Activated T-helper 9 cell treated with anti-CD3 and anti-CD28 coated beads, Interleukin-2, amount 50 U/mL, for 16 hours (primary cell): ENCODE results near the gene GTF3C1.
"Not testable (repeated sequence)": the region's sequence is repeated elsewhere in the genome, so short reads cannot be mapped to it uniquely, and the experiment has no call there.

ENCODE experiments used
- DNase-seq: peaks from one replicate; pipeline ENCODE4 v3.0.0-alpha.2; 2020; ENCODE audit warnings: low read depth

The GTF3C1 gene, protein sequence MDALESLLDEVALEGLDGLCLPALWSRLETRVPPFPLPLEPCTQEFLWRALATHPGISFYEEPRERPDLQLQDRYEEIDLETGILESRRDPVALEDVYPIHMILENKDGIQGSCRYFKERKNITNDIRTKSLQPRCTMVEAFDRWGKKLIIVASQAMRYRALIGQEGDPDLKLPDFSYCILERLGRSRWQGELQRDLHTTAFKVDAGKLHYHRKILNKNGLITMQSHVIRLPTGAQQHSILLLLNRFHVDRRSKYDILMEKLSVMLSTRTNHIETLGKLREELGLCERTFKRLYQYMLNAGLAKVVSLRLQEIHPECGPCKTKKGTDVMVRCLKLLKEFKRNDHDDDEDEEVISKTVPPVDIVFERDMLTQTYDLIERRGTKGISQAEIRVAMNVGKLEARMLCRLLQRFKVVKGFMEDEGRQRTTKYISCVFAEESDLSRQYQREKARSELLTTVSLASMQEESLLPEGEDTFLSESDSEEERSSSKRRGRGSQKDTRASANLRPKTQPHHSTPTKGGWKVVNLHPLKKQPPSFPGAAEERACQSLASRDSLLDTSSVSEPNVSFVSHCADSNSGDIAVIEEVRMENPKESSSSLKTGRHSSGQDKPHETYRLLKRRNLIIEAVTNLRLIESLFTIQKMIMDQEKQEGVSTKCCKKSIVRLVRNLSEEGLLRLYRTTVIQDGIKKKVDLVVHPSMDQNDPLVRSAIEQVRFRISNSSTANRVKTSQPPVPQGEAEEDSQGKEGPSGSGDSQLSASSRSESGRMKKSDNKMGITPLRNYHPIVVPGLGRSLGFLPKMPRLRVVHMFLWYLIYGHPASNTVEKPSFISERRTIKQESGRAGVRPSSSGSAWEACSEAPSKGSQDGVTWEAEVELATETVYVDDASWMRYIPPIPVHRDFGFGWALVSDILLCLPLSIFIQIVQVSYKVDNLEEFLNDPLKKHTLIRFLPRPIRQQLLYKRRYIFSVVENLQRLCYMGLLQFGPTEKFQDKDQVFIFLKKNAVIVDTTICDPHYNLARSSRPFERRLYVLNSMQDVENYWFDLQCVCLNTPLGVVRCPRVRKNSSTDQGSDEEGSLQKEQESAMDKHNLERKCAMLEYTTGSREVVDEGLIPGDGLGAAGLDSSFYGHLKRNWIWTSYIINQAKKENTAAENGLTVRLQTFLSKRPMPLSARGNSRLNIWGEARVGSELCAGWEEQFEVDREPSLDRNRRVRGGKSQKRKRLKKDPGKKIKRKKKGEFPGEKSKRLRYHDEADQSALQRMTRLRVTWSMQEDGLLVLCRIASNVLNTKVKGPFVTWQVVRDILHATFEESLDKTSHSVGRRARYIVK (N-terminal part only)

DNA sequence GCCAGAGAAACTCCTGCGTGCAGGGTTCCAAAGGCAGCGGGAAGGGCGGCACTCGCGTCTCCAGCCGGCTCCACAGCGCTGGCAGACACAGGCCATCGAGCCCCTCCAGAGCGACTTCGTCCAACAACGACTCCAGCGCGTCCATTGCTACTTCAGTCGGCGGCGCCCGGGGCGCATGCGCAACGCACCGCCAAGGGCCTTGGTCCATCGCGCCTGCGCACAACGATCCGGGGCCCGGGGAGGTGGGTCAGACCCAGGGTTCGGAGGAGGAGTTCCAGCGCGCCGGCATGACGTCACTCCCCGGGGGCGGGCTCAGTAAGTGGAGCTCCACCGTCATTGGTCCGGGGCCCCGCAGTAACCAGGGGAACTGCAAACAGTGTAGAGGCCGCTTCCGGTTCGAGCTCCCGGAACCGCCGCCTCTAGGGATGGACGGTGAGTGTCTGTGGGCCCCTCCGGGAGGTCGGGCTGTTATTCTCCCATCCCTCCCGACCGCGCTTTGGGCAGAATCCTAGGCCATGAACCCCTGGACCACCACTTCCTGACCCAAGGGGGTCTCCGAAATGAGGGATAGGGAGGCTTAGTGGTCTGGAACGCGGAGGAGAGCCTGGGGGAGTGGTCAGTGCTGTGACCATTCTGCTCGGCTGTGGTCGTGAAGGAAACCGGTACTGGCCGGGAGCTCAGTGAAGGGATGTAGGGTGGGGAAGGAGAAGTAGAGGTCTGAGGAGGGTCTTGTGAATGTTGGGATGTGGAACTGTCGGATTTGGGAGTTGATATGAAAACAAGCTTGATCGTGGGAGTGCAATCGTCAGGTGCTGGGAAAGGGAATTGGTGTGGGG lies at the start of gene GTF3C1, which contains the start of gene KATNIP:
TSS of gene GTF3C1 (minus strand) at position 168 of the 836 bp plus-strand sequence. CDS start at position 145, 23 bp downstream.
TSS of gene KATNIP (plus strand) at position 399 of the 836 bp plus-strand sequence. CDS start at position 426, 27 bp downstream.
- peak; percentile 100 for DNase-seq

DNA sequence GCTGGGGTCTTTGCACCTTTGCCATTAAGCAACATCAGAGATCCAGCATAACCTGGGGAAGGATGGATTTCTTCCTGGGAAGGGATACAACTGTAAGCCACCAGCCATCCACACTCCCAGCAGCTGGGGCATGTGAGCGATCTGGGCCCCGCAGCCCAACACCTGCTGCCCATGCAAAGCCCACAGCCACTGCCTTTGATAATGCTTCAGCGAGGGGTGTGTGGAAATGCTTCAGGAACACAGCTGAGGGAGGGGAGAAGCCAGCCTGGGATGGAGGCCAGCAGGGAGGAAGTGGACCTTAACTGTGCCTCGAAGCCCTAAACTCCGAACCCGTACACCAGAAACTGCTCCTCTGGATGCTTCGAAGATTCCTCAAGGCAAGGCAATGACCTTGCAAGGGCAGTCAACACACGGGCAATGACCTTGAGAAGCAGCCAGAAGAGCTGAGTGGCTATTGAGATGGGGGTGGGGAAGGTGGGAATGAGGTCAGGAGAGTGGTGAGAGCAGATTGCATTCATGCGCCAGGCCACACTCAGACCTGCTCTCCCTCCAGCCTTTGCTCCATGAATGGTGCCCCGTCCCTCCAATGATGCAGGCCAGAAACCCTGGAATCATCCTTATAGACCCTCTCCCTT lies 49.3 kb upstream of the GTF3C1 start:
- DNase-seq = no peak

DNA sequence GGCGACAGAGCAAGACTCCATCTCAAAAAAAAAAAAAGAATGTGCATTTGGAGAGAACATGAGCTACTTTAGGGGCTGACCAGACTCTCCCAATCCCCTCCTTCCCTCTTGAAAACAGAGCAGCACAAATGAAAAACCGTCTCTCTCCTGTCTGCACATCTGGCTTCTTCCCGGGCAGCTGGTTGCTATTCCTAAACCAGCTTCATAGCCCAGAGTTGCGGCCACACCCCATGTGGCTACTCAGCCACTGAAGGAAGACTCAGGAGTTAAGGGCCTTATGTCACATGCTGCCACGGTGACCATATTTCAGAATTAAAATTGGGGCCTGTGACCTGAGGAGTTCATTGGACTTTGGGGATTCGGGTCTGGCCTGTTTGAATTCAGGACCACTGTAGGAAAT lies 48.5 kb upstream of the GTF3C1 start:
- DNase-seq = no peak

DNA sequence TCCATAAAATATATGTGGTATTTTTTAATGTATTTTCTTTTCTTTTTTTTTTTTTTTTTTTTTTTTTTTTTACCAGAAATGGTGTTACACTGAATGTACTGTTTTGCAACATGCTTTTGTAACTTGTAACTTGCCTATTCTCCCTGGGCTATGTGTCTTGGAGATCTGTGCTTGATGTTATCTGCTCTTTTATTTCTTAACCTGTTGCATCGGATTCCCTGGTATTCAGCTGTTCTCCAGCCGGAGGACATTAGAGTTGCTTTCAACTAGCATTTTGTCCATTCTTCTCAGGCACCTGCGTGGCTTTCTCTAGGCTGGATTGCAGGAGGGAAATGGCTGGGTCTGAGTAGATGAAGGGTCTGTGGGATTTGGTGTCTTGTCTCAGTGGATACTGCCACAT lies 47.6 kb upstream of the GTF3C1 start:
- DNase-seq = no peak

DNA sequence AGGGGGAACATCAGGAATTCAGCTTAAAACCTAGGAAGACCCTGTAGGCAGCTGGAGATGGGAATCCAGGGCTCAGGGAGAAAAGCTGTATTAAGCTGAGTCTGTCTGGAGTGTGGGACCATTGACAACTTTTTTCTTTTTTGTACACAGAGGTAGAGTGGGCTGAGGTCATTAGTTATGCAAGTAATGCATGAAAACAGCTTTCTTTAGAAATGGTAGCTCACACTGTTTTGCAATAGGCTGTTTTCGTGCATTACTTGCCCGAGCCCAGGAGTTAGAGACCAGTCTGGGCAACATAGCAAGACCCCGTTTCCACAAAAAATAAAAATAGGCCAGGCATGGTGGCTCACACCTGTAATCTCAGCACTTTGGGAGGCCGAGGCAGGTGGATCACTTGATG lies 46.7 kb upstream of the GTF3C1 start:
- DNase-seq = no peak

DNA sequence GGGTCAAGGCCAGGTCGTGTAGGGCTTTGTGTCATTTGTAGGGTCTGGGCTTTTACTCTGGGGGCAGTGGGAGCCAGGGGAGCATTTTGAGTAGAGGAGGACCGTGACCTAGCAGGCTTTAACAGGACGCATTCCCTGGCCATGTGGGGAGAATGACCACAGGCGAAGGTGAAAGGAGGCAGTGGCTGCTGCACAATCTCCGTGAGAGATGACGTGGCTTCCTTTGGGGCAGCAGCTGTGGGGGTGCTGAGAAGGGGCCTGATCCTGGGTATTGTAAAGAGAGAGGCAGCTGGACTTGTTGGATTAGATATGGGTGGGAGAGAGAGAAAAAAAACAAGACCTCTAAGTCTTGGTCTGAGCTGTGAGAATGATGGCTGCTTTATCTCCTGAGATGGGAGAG lies 46.3 kb upstream of the GTF3C1 start:
- no peak for DNase-seq

DNA sequence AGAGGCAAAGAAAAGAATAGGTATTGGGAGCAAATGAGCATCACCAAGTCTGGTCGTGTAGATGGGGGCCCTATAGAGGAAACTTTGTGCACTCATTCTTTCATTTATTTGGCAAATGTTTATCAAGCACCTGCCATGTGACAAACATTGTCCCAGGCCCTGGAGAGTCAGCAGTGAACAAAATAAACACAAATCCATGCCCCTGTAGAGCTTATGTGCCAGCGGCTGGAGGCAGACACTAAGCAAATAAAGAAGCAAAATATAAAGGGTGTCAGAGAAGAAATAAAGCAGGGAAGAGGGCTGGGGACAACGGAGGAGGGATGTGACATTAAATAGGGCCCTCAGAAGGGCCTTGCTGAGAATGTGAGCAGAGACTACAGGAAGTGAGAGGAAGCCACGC lies 45.8 kb upstream of the GTF3C1 start:
- DNase-seq = no peak

DNA sequence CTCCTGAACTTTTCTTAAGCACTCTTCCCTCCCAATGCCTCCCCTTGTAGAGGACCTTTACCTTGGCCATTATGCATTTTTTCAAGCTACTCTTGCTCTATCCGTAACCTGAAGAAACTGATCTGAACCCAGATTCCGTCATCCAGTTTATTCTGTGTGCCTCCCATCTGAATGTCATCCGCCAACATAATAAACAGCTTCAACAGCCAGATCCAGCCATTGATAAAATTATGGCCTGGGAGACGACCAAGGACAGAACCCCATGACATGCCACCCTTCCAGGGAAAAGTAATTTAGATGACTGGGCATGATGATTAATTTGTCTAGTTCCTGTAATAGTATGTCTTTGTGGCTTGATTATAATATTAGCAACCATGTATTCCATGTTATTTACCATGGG lies 42.1 kb upstream of the GTF3C1 start:
- DNase-seq = no peak

DNA sequence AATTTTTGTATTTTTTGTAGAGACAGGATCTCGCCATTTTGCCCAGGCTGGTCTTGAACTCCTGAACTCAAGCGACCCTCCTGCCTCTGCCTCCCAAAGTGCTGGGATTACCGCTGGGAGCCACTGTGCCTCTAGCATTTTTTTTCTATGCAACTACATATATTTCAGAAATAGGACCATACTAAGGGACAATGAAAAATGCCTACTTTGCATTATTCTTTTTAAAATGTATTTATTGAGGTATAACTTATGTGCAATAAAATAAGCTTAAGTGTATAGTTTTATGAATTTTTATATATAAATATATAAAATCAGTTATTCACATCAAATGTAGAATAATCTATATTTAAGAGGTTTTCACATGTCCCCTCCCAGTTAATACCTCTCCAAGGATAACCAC lies 38.3 kb upstream of the GTF3C1 start:
- no peak for DNase-seq

DNA sequence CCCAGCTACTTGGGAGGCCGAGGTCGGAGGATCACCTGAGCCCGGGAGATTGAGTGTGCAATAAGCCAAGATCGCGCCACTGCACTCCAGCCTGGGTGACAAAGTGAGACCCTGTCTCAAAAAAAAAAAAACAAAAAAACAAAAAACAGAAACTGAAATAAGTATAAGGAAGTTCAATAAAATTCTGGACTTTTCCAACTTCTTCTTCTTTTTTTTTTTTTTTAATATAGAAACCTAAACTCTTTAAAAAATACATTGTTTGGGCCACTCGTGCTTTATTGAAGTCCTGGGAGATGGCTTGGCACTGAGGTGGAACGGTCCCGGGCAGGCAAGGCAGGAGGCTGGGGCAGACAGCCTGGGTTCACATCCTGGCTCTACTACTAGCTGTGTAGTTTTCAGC lies 37.0 kb upstream of the GTF3C1 start:
- DNase-seq = no peak

DNA sequence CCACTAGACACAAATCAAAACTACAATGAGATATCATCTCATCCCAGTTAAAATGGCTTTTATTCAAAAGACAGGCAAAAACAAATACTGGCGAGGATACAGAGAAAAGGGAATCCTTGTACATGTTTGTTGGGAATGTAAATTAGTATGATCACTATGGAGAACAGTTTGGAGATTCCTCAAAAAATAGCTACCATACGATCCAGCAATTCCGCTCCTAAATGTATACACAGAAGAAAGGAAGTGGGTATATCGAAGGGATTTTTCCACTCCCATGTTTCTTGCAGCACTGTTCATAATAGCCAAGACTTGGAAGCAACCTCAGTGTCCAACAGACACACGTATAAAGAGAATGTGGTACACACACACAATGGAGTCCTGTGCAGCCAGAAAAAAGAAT lies 35.5 kb upstream of the GTF3C1 start:
- DNase-seq = no peak

DNA sequence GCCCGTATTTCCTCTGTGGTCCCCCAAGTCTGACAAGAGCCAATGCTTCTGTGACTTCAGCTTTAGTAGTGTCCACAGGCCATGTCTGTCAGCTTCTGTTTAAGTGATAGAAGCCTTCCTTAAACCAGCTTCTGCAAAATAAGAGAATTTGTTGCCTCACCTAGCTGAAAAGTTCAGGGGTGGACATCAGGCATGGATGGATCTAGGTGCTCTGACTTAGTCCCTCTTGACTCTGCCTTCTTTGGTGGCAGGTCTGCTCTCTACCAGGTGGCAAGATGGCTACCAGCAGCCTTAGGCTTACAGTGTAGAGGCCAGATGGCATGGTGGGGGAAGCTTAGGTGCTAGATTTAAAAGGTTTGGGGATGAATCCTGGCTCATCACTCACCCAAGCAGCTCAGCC lies 33.9 kb upstream of the GTF3C1 start:
- DNase-seq = no peak

DNA sequence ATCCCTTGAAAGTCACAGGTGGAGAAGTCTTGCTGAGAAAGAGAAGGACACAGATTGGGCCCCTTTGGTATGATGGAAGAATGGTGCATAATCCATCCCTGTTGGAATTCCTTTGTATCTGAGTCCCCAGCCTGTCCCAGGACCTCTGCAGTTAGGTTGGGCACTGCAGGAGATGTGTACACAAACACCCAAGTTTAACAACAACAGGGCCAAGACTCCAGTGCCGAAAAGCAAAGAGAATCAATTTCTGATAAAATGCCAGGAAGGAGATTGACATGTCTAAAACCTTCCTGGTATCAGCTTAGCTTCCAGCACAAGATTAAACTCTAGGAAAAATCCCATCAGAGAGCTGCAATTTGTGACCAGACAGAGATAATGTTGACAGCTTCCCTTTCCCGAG lies 33.2 kb upstream of the GTF3C1 start:
- DNase-seq = no peak

DNA sequence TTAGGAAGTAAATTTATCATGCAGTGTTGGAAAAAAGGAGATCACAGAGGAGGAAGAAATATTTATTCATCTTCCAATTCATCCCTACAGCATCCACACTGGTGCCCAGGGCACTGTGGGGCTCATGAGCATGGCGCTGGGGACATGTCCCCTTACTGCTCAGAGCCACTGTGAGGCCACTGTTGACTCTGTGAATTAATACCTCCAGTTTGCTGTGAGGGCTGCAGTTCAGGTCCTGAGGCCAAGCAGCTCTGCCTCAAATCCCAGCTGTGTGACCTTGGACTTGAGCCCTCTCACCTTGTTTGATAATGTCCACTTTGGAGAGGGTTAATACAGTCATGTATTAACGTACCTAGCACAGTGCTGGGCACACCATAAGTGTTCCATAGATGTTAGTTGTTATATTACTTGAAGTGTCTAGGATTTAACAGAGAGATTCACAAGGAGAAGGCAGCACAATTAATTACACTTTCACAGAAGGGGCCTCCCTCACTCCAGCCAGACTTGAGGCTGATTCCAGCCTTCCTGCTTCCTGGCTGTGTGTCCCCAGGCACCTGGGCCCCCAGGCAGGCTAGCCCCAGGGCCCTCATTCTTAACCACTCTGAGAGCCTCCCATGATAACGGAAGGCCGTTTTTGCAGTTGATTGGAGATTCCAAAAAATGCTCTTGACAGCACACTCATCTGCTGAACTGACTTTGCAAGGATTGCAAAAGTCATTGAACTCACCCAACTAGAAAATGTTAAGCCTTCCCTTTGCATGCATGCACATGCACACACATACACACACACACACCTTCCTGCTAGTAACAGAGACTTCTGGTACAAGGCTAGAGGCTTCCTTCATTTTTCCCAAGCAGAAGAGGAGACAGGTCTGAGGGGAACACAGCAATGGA lies 29.6 kb upstream of the GTF3C1 start:
- DNase-seq = no peak

DNA sequence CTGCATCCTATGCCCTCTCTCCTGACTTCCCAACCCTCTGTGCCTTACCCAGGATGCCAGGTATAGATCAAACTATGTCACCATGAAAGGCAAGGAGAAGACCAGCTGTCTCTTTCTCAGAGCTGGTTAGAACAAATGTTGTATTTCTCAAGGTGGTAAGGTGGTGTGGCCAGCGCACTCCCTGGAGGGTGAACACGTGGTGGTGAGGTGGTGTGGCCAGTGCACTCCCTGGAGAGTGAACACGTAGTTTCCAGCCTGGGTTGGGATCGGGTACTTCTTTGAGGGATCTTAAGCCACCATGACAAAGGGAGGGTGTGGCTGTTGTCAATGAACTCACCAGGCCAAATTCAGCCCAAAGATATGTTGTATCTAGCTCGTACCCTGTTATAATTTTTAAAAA lies 27.0 kb upstream of the GTF3C1 start:
- no peak for DNase-seq

DNA sequence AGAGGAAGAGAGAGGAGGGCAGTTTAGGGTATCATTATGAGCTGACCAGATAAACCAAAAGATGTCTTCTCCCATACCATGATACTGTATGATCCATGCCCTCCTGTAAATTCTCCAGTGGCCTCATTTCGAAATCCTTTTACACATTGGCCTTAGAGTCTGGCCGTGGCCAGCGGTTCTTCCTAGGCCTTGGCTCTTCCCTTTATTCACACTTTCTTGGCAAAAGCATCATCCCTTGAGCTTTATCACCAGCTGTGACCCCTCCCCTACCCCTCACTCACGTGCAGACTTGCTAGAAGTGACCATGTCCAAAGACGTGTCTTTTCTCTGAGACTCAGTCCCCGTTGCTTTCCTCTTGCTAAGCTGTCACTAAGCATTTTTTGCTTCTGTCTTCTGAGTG lies 23.0 kb upstream of the GTF3C1 start:
- no peak for DNase-seq

DNA sequence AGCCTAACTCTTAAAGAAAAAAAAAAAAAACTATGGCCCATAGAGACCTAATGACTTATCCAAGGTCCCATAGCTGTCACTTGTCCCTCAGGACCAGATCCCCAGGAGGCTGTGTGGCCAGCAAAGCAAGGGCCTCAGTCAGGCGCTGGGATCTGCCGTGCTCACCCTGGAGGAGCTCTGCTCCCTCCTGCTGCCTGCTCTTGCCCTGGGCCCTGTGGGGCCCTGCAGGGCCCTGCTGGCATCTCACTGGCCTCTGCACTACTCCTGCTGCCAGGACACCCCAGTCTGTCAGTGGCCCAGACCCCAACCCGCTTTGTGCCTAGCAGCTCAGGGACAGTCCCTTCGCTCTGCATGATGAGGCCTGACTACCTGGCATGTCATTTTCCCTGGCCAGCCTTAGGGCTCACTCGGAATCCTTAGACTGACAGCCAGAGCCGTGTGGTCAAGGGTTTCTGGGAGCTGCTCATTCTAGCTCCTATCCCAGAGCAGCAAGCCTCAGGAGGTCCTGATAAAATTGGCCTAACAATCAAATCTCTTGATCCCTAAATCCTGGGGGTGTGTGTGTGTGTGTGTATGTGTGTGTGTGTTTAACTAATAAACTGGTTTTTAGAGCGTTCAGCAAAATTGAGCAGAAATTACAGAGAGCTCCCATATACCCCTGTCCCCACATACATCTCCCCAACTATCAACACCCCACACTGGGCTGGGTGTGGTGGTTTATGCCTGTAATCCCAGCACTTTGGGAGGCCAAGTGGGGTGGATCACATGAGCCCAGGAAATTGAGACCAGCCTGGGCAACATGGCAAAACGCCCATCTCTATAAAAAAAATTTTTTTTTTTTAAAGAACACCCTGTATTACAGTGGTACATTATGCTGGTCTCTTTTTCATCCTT lies 22.0 kb upstream of the GTF3C1 start:
- no peak for DNase-seq

DNA sequence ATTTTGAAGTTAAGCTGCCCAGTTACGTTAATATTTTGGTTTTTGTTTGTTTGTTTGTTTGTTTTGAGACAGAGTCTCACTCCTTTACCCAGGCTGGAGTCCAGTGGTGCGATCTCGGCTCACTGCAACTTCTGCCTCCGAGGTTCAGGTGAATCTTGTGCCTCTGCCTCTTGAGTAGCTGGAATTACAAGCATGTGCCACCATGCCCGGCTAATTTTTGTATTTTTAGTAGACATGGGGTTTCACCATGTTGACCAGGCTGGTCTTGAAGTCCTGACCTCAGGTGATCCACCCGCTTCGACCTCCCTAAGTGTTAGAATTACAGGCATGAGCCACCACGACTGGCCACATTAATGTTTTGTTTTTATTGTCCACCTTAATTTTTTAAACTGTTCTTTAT lies 21.3 kb upstream of the GTF3C1 start:
- DNase-seq = not testable (repeated sequence)

DNA sequence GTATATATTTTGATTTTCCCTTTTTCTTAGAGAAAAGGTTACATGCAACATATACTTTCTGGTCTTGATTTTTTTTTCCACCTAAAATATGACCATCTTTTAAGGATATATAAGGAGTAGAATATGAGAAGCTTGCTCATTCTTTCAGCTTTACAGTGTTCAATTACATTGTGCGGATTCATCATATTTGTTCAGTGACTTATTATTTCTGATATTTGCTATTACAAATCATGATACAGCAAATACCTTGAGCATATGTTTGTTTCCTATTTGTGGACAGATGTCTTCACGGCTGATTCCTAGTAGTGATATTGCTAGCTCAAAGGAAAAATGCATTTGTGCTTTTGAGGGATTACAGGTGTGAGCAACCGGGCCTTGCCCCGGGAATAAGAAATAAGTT lies 18.4 kb upstream of the GTF3C1 start:
- no peak for DNase-seq
